HUDEP-2 (cell line): ENCODE results near the gene PHF1.
"Not testable (repeated sequence)": the region's sequence is repeated elsewhere in the genome, so short reads cannot be mapped to it uniquely, and the experiment has no call there.

Experiments
- DNase-seq, 76 experiments: peaks; one replicate each; lab custom pipeline; 2025; ENCODE audit not compliant: unreplicated experiment in 76 of 76; lab: John Stamatoyannopoulos, UW

The PHF1 gene

GRCh38 chr6:33410711-33411631 is at the start of gene PHF1:
PHF1 (plus strand) TSS chr6:33411014; CDS start chr6:33412264, 1,250 bp downstream.
- DNase-seq = peak in 55 of 76 experiments; percentile 59 to 100 (median 86)

GRCh38 chr6:33363486-33363885 is 47.3 kb upstream of the PHF1 start:
- not testable (repeated sequence) for DNase-seq

DNA sequence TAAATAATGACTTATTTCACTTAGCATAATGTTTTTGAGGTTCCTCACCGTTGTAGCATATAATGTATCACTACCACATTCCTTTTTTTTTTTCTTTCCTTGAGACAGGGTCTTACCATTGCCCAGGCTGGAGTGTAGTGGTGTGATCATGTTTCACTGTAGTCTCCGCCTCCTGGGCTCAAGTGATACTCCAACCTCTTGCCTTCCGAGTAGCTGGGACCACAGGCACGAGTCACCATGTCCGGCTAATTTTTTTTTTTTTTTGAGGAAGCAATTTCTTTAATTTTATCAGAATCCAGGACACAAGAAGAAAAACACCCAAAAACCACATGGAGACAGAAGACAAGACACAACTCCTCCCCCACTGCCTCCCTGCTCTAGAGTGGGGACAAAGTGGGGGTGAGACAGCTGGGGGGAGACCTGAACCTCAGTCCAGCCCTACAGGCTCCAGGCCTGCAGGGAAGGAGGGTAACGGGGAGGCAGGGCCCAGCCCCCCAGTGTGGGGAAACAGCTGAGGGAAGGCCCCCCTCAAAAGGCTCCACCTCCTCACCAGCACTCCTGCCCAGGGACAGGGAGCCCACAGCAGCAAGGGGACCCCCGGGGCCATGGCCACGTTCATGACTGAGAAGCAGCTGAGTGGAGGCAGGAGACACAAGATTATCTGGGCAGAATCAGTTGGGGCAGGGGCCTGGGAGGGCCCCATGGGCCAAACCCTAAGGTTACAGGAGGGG is 46.2 kb upstream of the PHF1 start:
- DNase-seq = peak in 7 of 76 experiments; percentile 4 to 25 (median 16)

- DNase-seq = not testable (repeated sequence)
These were observed 45.4 kb upstream of the PHF1 start for GRCh38 chr6:33365206-33365971.

GRCh38 chr6:33367009-33367714 is 43.7 kb upstream of the PHF1 start:
- no peak for DNase-seq

- not testable (repeated sequence) for DNase-seq
These were observed 43.1 kb upstream of the PHF1 start for GRCh38 chr6:33367715-33368025.

DNA sequence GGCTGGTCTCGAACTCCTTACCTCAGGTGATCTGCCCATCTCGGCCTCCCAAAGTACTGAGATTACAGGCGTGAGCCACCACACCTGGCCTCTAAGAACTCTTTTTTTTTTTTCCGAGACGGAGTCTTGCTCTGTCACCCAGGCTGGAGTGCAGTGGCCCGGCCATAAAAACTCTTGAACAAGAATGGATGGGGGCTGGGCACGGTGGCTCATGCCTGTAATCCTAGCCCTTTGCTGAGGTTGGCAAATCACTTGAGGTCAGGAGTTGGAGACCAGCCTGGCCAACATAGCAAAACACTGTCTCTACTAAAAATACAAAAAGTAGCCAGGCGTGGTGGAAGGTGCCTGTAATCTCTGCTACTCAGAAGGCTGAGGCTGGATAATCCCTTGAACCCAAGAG is 38.9 kb upstream of the PHF1 start:
- DNase-seq = not testable (repeated sequence)

- no peak for DNase-seq
These were observed 38.2 kb upstream of the PHF1 start for GRCh38 chr6:33372526-33373123.

DNA sequence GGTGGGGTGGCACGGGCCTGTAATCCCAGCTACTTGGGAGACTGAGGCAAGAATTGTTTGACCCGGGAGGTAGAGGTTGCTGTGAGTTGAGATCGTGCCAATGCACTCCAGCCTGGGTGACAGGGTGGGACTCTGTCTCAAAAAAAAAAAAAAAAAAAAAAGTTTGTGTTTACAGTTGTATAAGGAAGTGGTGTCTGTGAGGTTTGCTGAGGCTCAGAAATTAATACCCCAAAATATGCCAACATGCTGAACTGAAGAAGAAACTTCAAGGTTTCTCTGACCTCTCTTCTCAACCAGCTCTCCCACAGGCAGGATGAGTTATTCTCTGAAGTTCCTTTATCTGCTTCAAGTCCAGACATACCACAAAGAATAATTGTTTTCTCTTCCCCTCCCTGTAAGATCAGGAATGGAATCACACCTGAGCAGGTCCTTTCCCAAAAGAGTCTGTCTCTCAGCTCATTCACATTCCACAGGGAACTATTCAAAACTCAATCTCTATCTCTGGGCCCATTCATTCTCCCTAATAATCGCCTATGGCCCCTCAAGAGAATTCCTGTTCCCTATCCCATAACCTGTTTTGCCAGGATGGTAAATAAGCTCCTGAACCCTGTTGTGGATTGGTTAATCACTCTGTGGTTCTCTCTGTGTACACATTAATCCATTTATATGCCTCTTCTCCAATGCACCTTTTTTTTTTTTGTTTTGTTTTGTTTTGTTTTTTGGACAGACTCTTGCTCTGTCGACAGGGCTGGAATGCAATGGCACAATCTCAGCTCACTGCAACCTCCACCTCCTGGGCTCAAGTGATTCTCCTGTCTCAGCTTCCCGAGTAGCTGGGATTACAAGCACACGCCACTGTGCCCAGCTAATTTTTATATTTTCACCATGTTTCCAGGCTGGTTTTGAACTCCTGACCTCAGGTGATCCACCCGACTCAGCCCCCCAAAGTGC is 36.6 kb upstream of the PHF1 start:
- DNase-seq = no peak

GRCh38 chr6:33375143-33375671 is 35.6 kb upstream of the PHF1 start:
- peak in 42 of 76 experiments; percentile 7 to 62 (median 36) for DNase-seq

GRCh38 chr6:33377171-33377570 is 33.6 kb upstream of the PHF1 start:
- no peak for DNase-seq

GRCh38 chr6:33379184-33379583 is 31.6 kb upstream of the PHF1 start:
- DNase-seq = not testable (repeated sequence)

DNA sequence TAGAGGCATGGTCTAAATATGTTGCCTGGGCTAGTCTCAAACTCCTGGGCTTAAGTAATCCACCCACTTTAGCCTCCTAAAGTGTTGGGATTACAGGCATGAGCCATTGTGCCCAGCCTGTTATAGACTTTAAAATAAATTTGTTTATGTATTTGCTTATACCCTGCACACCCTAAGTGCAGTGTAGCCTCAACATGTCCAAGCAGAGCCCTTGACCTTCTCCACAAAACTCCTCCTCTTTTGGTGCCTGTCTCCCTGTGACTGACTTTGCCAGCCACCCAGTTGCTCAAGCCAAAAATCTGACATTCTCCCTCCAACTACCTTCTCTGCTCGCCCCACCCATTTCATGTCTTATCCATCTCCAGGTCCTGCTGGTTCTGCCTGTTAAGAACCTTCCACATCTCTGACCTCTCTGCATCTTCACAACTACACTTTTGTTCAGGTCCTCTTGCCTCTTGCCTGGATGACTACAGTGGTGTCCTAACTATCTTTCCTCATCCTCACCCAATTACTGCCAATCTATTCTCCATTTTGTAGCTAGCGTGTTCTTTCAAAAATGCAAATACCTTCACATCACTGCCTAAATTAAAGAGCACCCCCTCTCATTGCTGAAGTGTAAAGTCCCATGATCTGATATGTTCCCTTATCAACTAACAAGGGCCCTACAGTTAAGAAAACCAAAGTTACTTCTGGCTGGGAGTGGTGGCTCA is 30.4 kb upstream of the PHF1 start:
- DNase-seq = peak in 45 of 76 experiments; percentile 8 to 64 (median 36)

- DNase-seq = no peak
These were observed 27.2 kb upstream of the PHF1 start for GRCh38 chr6:33383427-33384185.

- no peak for DNase-seq
These were observed 26.2 kb upstream of the PHF1 start for GRCh38 chr6:33384581-33385020.

DNA sequence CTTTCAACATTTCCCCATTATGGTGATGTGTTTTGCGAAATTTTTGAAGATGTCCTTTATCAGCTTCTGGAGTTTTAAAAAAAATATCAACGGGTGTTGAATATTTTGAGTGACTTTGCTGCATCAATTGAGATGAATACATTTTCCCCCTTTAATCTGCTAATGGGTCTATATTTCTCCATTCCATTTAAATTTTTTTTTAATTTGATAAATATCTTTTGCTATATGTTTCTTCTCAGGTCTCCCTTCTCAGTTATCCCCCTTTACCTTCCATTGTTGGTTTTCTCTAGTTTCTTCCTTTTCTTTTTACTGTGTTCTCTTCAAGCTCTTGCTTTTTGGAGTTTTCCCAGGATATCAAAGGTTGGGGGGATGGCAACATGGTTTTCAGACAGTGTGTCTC is 20.6 kb upstream of the PHF1 start:
- DNase-seq = no peak

DNA sequence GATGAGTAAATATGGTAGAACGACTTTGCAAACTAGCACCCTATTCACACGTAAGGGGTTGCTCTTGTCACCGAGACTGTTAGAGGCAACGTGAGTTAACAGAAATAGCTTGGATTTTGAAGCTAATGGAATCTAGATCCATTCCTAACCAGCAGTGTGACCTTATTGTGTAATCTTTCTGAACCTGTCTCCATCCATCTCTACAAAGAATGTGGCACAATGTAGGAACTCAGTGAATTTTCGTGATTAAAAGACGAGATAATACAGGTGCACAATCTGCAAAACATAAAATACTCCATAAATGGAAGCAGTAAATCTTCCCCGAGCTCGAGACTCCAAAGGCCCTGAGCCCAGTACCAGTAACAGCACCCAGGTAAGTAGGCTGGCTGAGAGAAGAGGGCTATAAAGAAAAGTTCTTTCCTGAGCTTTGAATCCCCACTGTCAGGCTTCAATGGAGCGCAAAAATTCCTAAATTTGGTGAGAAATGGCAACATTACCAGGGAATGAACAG is 20.0 kb upstream of the PHF1 start:
- no peak for DNase-seq
